GM23338 (cell line): ENCODE data around the gene EVX1. TPM values are rescaled to one million over a fixed set of nuclear protein-coding genes. Genes with fewer than 3 reads are reported as not detected.

ENCODE experiments used
- ATAC-seq: fragments of 200-7000 bp; cut with Tn5 transposase; 3 replicates; pipeline ENCODE4 v1.9.1; 2020
- DNase-seq: peaks from one replicate; pipeline ENCODE4 v3.0.0-alpha.2; 2015; ENCODE audit warnings: low spot score
- H2AFZ ChIP-seq: fragments of 200-600 bp; sonication (generic); 2 replicates; pipeline ENCODE4 v1.8.0; 2016; ENCODE audit warnings: antibody characterized with exemption, mild to moderate bottlenecking, moderate library complexity
- H3F3A ChIP-seq: fragments of 200-600 bp; sonication (generic); replicated peaks from 2 replicates; pipeline ENCODE4 v1.8.0; 2017; ENCODE audit warnings: antibody characterized with exemption, mixed run types, low read depth
- H3K27ac ChIP-seq: fragments of 200-600 bp; sonication (generic); 2 replicates; pipeline ENCODE4 v1.6.1; 2016; ENCODE audit warnings: low read depth
- H3K27me3 ChIP-seq: fragments of 200-600 bp; sonication (generic); 2 replicates; pipeline ENCODE4 v1.8.0; 2016; ENCODE audit warnings: mild to moderate bottlenecking, mixed run types, moderate library complexity; ENCODE audit not compliant: insufficient read depth
- H3K36me3 ChIP-seq: fragments of 200-600 bp; sonication (generic); 2 replicates; pipeline ENCODE4 v1.8.0; 2016; ENCODE audit warnings: mild to moderate bottlenecking; ENCODE audit not compliant: insufficient read depth
- H3K4me1 ChIP-seq: fragments of 200-600 bp; sonication (generic); 2 replicates; pipeline ENCODE4 v1.8.0; 2016; ENCODE audit warnings: mild to moderate bottlenecking, moderate library complexity; ENCODE audit not compliant: insufficient read depth
- H3K4me2 ChIP-seq: fragments of 200-600 bp; sonication (generic); 2 replicates; pipeline ENCODE4 v1.7.1; 2017; ENCODE audit warnings: mixed run types
- H3K4me3 ChIP-seq: fragments of 200-600 bp; sonication (generic); 2 replicates; pipeline ENCODE4 v1.6.1; 2016; ENCODE audit warnings: mixed run types
- H3K79me2 ChIP-seq: fragments of 200-600 bp; sonication (generic); replicated peaks from 2 replicates; pipeline ENCODE4 v1.8.0; 2017; ENCODE audit warnings: mild to moderate bottlenecking; ENCODE audit not compliant: insufficient read depth
- H3K9me2 ChIP-seq: fragments of 200-600 bp; sonication (generic); 2 replicates; pipeline ENCODE4 v1.8.0; 2017; ENCODE audit not compliant: insufficient read depth
- H4K20me1 ChIP-seq: fragments of 200-600 bp; sonication (generic); replicated peaks from 2 replicates; pipeline ENCODE4 v1.8.0; 2017; ENCODE audit warnings: mild to moderate bottlenecking; ENCODE audit not compliant: insufficient read depth
- H3K27ac Mint-ChIP-seq: 2 replicates; pipeline ENCODE4 v1.8.0; 2020; ENCODE audit warnings: inconsistent platforms, mild to moderate bottlenecking, moderate library complexity, mixed read lengths
- H3K27me3 Mint-ChIP-seq: 3 replicates; pipeline ENCODE4 v1.8.0; 2022; ENCODE audit warnings: low read depth, mild to moderate bottlenecking, moderate library complexity, mixed read lengths, inconsistent platforms; ENCODE audit not compliant: insufficient read depth, poor library complexity
- H3K36me3 Mint-ChIP-seq: 3 replicates; pipeline ENCODE4 v1.8.0; 2021; ENCODE audit warnings: low read depth, mild to moderate bottlenecking, inconsistent platforms, moderate library complexity, mixed read lengths
- H3K4me1 Mint-ChIP-seq: 3 replicates; pipeline ENCODE4 v1.8.0; 2020; ENCODE audit warnings: mild to moderate bottlenecking, inconsistent platforms, mixed read lengths
- H3K4me3 Mint-ChIP-seq: 3 replicates; pipeline ENCODE4 v1.8.0; 2021; ENCODE audit warnings: moderate library complexity, mild to moderate bottlenecking, inconsistent platforms, mixed read lengths
- H3K9me3 Mint-ChIP-seq: 3 replicates; pipeline ENCODE4 v1.8.0; 2020; ENCODE audit warnings: moderate library complexity, mild to moderate bottlenecking, inconsistent platforms, mixed read lengths
- ETS1 ChIP-seq: IDR thresholded peaks from 2 replicates; pipeline ENCODE4 v1.6.1; 2016; ENCODE audit warnings: antibody characterized with exemption
- EZH2 ChIP-seq: fragments of 200-600 bp; sonication (generic); IDR thresholded peaks from one replicate; pipeline ENCODE4 v1.8.0; 2017; ENCODE audit warnings: antibody characterized with exemption, mild to moderate bottlenecking, low read depth; ENCODE audit not compliant: unreplicated experiment
- EZH2phosphoT487 ChIP-seq: fragments of 200-600 bp; sonication (generic); IDR thresholded peaks from one replicate; pipeline ENCODE4 v1.8.1; 2018; ENCODE audit warnings: antibody characterized with exemption; ENCODE audit not compliant: unreplicated experiment
- NANOG ChIP-seq: IDR thresholded peaks from 2 replicates; pipeline ENCODE4 v1.6.1; 2016; ENCODE audit warnings: antibody characterized with exemption, borderline replicate concordance
- POLR2AphosphoS5 ChIP-seq: IDR thresholded peaks from 2 replicates; pipeline ENCODE4 v1.6.1; 2016; ENCODE audit warnings: antibody characterized with exemption, low read depth
- REST ChIP-seq: IDR thresholded peaks from one replicate; pipeline ENCODE4 v1.6.1; 2018; ENCODE audit warnings: antibody characterized with exemption; ENCODE audit not compliant: unreplicated experiment
- STAT1 ChIP-seq: IDR thresholded peaks from one replicate; pipeline ENCODE4 v1.6.1; 2016; ENCODE audit warnings: antibody characterized with exemption; ENCODE audit not compliant: unreplicated experiment
- ZNF114 ChIP-seq: fragments of 250-450 bp; sonication (Bioruptor Pico); IDR thresholded peaks from 2 replicates; pipeline ENCODE4 v1.5.0; 2020; ENCODE audit warnings: mild to moderate bottlenecking, moderate library complexity
- ZNF331 ChIP-seq: fragments of 250-450 bp; sonication (Bioruptor Pico); IDR thresholded peaks from 2 replicates; pipeline ENCODE4 v1.5.0; 2020; ENCODE audit warnings: low read depth, mild to moderate bottlenecking, moderate library complexity
- polyA plus RNA-seq: library from polyadenylated mRNA; unstranded; fragments of >200 nt; fragmentation: Nextera tagmentation; extraction: Ambion mirVana; gene quantifications from 2 replicates; pipeline ENCODE4 v1.2.1, GENCODE V29; 2016
- total RNA-seq: library from RNA; depleted of rRNA; stranded (reverse); fragments of >200 nt; shearing (Covaris generic); gene quantifications from 2 replicates; pipeline ENCODE4 v1.2.3, GENCODE V29; 2014
- TF ChIP-seq, protein P1 (sequence below): fragments of 250-450 bp; sonication (Bioruptor Pico); IDR thresholded peaks from 2 replicates; pipeline ENCODE4 v1.5.0; 2020; ENCODE audit warnings: mild to moderate bottlenecking, moderate library complexity

EVX1 gene
- total and polyA plus RNA-seq, 2 experiments from 2014 or later = not detected

DNA sequence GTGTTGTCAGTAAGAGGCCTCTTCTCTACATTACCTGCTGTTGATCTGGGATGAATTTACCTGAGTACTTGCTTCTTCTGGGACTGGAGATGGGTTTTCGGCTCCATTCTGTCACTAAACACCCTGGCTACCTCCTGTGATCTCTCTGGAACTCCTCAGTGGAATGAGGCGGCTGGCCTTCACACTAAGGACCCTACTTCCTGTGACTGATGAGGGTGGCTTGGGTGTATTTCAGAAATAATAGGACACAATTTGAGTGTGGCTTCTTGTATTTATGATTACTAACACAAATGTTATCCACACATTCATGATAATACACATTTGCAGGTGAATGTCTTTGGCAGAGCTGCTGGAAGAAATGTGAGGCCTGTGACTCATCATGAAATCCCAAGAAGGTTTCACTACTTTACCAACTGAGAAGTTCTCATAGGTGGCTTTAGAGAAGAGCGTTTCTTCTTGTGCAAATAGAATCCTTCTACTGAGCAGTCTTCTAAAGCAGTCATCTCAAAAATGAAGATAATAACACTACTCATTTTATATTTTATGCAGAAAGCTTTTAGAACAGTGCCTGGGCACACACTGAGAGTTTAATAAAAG is 21.3 kb upstream of the EVX1 start:
- ATAC-seq = no peak
- Histone ChIP-seq H4K20me1 (peaks cover 16% of the 10 kb centered on the region), H3K27me3 (peaks cover 100% of the 10 kb centered on the region), H3F3A (peaks cover 15% of the 10 kb centered on the region; the same call in 1 of the 2 replicates), H2AFZ (no peak overlapping the region), H3K4me3 (no peak overlapping the region), H3K36me3 (no peaks in the 10 kb centered on the region), H3K27ac (no peak overlapping the region), H3K4me1 (peaks cover 47% of the 10 kb centered on the region), H3K79me2 (no peaks in the 10 kb centered on the region), H3K4me2 (no peak overlapping the region), H3K9me2 (no peaks in the 10 kb centered on the region)
- no peak overlapping the region for H3K4me3 Mint-ChIP-seq
- H3K36me3 Mint-ChIP-seq = no peaks in the 10 kb centered on the region; the same call in 2 of the 3 replicates
- TF ChIP-seq ZNF114 (CRISPR knock-in tag) (no peak), EZH2 (peak; percentile 43), NANOG (no peak), STAT1 (no peak), EZH2phosphoT487 (no peak), POLR2AphosphoS5 (no peak), ZNF331 (CRISPR knock-in tag) (no peak)
- no peak overlapping the region for H3K27ac Mint-ChIP-seq
- no peaks in the 10 kb centered on the region for H3K9me3 Mint-ChIP-seq
- H3K4me1 Mint-ChIP-seq = peaks cover 20% of the 10 kb centered on the region
- H3K27me3 Mint-ChIP-seq = peaks cover 98% of the 10 kb centered on the region
- DNase-seq = no peak

- Histone ChIP-seq H2AFZ (no peak overlapping the region), H3K79me2 (no peaks in the 10 kb centered on the region), H3K4me2 (peak overlapping the region; percentile 17), H3K9me2 (no peaks in the 10 kb centered on the region), H3K4me3 (no peak overlapping the region), H3K27me3 (peaks cover 100% of the 10 kb centered on the region), H3K4me1 (peaks cover 43% of the 10 kb centered on the region), H3K36me3 (no peaks in the 10 kb centered on the region), H4K20me1 (peaks cover 17% of the 10 kb centered on the region), H3F3A (peaks cover 12% of the 10 kb centered on the region; the same call in 1 of the 2 replicates), H3K27ac (no peak overlapping the region)
- H3K9me3 Mint-ChIP-seq = no peaks in the 10 kb centered on the region
- ATAC-seq (no peak), DNase-seq (no peak)
- H3K36me3 Mint-ChIP-seq = no peaks in the 10 kb centered on the region; the same call in 2 of the 3 replicates
- peaks cover 98% of the 10 kb centered on the region for H3K27me3 Mint-ChIP-seq
- no peak overlapping the region for H3K27ac Mint-ChIP-seq
- no peak overlapping the region for H3K4me3 Mint-ChIP-seq
- peaks cover 19% of the 10 kb centered on the region for H3K4me1 Mint-ChIP-seq
- TF ChIP-seq EZH2 (peak; percentile 34), ZNF331 (CRISPR knock-in tag) (no peak), ZNF114 (CRISPR knock-in tag) (no peak), ETS1 (no peak), REST (no peak), STAT1 (no peak)
- TF ChIP-seq, protein P1, sequence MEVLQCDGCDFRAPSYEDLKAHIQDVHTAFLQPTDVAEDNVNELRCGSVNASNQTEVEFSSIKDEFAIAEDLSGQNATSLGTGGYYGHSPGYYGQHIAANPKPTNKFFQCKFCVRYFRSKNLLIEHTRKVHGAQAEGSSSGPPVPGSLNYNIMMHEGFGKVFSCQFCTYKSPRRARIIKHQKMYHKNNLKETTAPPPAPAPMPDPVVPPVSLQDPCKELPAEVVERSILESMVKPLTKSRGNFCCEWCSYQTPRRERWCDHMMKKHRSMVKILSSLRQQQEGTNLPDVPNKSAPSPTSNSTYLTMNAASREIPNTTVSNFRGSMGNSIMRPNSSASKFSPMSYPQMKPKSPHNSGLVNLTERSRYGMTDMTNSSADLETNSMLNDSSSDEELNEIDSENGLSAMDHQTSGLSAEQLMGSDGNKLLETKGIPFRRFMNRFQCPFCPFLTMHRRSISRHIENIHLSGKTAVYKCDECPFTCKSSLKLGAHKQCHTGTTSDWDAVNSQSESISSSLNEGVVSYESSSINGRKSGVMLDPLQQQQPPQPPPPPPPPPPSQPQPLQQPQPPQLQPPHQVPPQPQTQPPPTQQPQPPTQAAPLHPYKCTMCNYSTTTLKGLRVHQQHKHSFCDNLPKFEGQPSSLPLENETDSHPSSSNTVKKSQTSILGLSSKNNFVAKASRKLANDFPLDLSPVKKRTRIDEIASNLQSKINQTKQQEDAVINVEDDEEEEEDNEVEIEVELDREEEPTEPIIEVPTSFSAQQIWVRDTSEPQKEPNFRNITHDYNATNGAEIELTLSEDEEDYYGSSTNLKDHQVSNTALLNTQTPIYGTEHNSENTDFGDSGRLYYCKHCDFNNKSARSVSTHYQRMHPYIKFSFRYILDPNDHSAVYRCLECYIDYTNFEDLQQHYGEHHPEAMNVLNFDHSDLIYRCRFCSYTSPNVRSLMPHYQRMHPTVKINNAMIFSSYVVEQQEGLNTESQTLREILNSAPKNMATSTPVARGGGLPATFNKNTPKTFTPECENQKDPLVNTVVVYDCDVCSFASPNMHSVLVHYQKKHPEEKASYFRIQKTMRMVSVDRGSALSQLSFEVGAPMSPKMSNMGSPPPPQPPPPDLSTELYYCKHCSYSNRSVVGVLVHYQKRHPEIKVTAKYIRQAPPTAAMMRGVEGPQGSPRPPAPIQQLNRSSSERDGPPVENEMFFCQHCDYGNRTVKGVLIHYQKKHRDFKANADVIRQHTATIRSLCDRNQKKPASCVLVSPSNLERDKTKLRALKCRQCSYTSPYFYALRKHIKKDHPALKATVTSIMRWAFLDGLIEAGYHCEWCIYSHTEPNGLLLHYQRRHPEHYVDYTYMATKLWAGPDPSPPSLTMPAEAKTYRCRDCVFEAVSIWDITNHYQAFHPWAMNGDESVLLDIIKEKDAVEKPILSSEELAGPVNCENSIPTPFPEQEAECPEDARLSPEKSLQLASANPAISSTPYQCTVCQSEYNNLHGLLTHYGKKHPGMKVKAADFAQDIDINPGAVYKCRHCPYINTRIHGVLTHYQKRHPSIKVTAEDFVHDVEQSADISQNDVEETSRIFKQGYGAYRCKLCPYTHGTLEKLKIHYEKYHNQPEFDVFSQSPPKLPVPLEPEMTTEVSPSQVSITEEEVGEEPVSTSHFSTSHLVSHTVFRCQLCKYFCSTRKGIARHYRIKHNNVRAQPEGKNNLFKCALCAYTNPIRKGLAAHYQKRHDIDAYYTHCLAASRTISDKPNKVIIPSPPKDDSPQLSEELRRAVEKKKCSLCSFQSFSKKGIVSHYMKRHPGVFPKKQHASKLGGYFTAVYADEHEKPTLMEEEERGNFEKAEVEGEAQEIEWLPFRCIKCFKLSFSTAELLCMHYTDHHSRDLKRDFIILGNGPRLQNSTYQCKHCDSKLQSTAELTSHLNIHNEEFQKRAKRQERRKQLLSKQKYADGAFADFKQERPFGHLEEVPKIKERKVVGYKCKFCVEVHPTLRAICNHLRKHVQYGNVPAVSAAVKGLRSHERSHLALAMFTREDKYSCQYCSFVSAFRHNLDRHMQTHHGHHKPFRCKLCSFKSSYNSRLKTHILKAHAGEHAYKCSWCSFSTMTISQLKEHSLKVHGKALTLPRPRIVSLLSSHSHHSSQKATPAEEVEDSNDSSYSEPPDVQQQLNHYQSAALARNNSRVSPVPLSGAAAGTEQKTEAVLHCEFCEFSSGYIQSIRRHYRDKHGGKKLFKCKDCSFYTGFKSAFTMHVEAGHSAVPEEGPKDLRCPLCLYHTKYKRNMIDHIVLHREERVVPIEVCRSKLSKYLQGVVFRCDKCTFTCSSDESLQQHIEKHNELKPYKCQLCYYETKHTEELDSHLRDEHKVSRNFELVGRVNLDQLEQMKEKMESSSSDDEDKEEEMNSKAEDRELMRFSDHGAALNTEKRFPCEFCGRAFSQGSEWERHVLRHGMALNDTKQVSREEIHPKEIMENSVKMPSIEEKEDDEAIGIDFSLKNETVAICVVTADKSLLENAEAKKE = no peak
Measured at GRCh38 chr7:27223941-27224575, 18.5 kb upstream of the EVX1 start.
